ENCODE measurements around the gene PDXP.

The PDXP gene

GRCh38 chr22:37627545-37627944 is 31.0 kb upstream of the PDXP start:
- Histone ChIP-seq H3K4me3 (ENCODE audit: low read length) (peak overlapping the region; percentile 43), H3K27ac (ENCODE audit: low read depth, low read length) (peak overlapping the region; percentile 66), H3K9me2 (replicated peaks; ENCODE audit: control insufficient read depth, low read length) (no peaks in the 10 kb centered on the region), H3F3A (ENCODE audit: control insufficient read depth, insufficient read depth) (0 out of 2 replicates have a peak, but pooled peaks cover 6% of the 10 kb centered on the region), H4K20me1 (ENCODE audit: control insufficient read depth, insufficient read depth, low read depth, low read length) (no peaks in the 10 kb centered on the region), H3K4me2 (ENCODE audit: low read length) (peak overlapping the region; percentile 61), H3K27me3 (ENCODE audit: control insufficient read depth, low read length) (no peaks in the 10 kb centered on the region), H3K4me1 (ENCODE audit: control insufficient read depth, low read length) (peaks cover 46% of the 10 kb centered on the region), H3K9me3 (ENCODE audit: control insufficient read depth, insufficient read depth, low read length) (no peaks in the 10 kb centered on the region), H3K79me2 (ENCODE audit: control insufficient read depth, low read length) (no peaks in the 10 kb centered on the region), H3K36me3 (ENCODE audit: control insufficient read depth, low read length) (peaks cover 90% of the 10 kb centered on the region)
- no peak for TF ChIP-seq EZH2phosphoT487 (IDR thresholded peaks at IDR 0.05; ENCODE audit: borderline replicate concordance, low read length)
- TF ChIP-seq, protein P1, sequence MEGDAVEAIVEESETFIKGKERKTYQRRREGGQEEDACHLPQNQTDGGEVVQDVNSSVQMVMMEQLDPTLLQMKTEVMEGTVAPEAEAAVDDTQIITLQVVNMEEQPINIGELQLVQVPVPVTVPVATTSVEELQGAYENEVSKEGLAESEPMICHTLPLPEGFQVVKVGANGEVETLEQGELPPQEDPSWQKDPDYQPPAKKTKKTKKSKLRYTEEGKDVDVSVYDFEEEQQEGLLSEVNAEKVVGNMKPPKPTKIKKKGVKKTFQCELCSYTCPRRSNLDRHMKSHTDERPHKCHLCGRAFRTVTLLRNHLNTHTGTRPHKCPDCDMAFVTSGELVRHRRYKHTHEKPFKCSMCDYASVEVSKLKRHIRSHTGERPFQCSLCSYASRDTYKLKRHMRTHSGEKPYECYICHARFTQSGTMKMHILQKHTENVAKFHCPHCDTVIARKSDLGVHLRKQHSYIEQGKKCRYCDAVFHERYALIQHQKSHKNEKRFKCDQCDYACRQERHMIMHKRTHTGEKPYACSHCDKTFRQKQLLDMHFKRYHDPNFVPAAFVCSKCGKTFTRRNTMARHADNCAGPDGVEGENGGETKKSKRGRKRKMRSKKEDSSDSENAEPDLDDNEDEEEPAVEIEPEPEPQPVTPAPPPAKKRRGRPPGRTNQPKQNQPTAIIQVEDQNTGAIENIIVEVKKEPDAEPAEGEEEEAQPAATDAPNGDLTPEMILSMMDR (IDR thresholded peaks at IDR 0.05; ENCODE audit: low read depth, low read length, poor library complexity, severe bottlenecking), result no peak

DNA sequence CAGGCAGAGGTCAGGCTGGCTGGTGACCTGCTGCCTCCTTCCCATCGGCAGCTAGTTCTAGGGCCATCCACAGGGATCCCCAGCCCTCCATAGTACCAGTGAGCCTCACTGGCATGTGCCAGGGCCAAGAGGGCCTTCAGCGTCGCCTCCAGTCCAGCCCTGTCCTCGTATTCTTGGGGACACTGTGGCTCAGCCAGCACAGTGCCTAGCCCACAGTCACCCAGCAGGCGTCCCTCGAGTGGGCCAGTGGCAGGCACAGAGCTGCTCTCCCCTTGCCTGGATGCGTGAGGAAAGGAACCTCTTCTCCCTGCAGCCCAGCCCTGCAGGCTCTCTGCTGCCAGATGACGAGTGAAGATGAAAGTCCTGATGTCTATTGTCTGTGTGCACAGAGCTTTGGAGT is 29.7 kb upstream of the PDXP start:
- peaks cover 51% of the 10 kb centered on the region for H3K4me1 ChIP-seq (ENCODE audit: control insufficient read depth, low read length)
- no peaks in the 10 kb centered on the region for H4K20me1 ChIP-seq (ENCODE audit: control insufficient read depth, insufficient read depth, low read depth, low read length)
- TF ChIP-seq EZH2phosphoT487 (IDR thresholded peaks at IDR 0.05; ENCODE audit: borderline replicate concordance, low read length), result no peak
- TF ChIP-seq, protein P1 (IDR thresholded peaks at IDR 0.05; ENCODE audit: low read depth, low read length, poor library complexity, severe bottlenecking), result no peak
- no peaks in the 10 kb centered on the region for H3K79me2 ChIP-seq (ENCODE audit: control insufficient read depth, low read length)
- 0 out of 2 replicates have a peak, but pooled peaks cover 6% of the 10 kb centered on the region for H3F3A ChIP-seq (ENCODE audit: control insufficient read depth, insufficient read depth)
- no peak overlapping the region for H3K4me3 ChIP-seq (ENCODE audit: low read length)
- H3K4me2 ChIP-seq (ENCODE audit: low read length), result no peak overlapping the region
- no peaks in the 10 kb centered on the region for H3K9me3 ChIP-seq (ENCODE audit: control insufficient read depth, insufficient read depth, low read length)
- H3K27ac ChIP-seq (ENCODE audit: low read depth, low read length), result no peak overlapping the region
- no peaks in the 10 kb centered on the region for H3K9me2 ChIP-seq (replicated peaks; ENCODE audit: control insufficient read depth, low read length)
- H3K36me3 ChIP-seq (ENCODE audit: control insufficient read depth, low read length), result peaks cover 84% of the 10 kb centered on the region
- H3K27me3 ChIP-seq (ENCODE audit: control insufficient read depth, low read length), result no peaks in the 10 kb centered on the region

GRCh38 chr22:37629928-37630327 is 28.6 kb upstream of the PDXP start:
- Histone ChIP-seq H3K4me3 (ENCODE audit: low read length) (no peak overlapping the region), H3K4me1 (ENCODE audit: control insufficient read depth, low read length) (peaks cover 59% of the 10 kb centered on the region)

More at GRCh38 chr22:37629928-37630327, 28.6 kb upstream of the PDXP start:
- Histone ChIP-seq H3K4me2 (ENCODE audit: low read length) (no peak overlapping the region), H3F3A (ENCODE audit: control insufficient read depth, insufficient read depth) (peaks cover 14% of the 10 kb centered on the region; the same call in 1 of the 2 replicates), H3K9me2 (replicated peaks; ENCODE audit: control insufficient read depth, low read length) (no peaks in the 10 kb centered on the region), H4K20me1 (ENCODE audit: control insufficient read depth, insufficient read depth, low read depth, low read length) (no peaks in the 10 kb centered on the region; the same call in 1 of the 2 replicates), H3K9me3 (ENCODE audit: control insufficient read depth, insufficient read depth, low read length) (no peaks in the 10 kb centered on the region), H3K36me3 (ENCODE audit: control insufficient read depth, low read length) (peaks cover 79% of the 10 kb centered on the region), H3K79me2 (ENCODE audit: control insufficient read depth, low read length) (no peaks in the 10 kb centered on the region), H3K27me3 (ENCODE audit: control insufficient read depth, low read length) (no peaks in the 10 kb centered on the region), H3K27ac (ENCODE audit: low read depth, low read length) (no peak overlapping the region)
- TF ChIP-seq EZH2phosphoT487 (IDR thresholded peaks at IDR 0.05; ENCODE audit: borderline replicate concordance, low read length), result no peak
- TF ChIP-seq, protein P1 (IDR thresholded peaks at IDR 0.05; ENCODE audit: low read depth, low read length, poor library complexity, severe bottlenecking), result no peak

All from DOHH2 (cell line).